HG02981 (cell line): ENCODE data around the gene C11orf58.

ENCODE experiments used
- ATAC-seq: cut with Tn5 transposase; IDR thresholded peaks from one replicate; pipeline ENCODE4 v1.9.1; 2021; ENCODE audit warnings: mild to moderate bottlenecking, moderate library complexity; ENCODE audit not compliant: unreplicated experiment

The C11orf58 gene

GRCh38 chr11:16767137-16767536, 28.7 kb downstream of the C11orf58 start:
- no peak for ATAC-seq

DNA sequence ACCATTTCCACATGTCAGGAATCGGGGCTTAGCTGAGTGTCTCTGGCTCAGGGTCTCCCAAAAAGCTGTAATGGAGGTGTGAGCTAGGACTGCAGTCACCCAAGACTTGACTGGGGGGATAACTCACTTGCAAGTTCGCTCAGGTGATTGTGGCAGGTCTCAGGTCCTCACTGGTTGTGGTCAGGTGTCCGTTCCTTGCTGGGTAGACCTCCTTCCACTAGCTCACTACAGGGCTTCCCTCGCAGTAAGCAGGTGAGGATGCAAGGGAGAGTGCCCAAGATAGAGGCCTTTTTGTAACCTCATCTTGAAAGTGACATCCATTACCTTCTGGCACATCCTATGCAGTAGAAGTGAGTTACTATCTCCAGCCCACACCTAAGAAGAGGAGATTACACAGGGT, 29.5 kb downstream of the C11orf58 start:
- no peak for ATAC-seq

DNA sequence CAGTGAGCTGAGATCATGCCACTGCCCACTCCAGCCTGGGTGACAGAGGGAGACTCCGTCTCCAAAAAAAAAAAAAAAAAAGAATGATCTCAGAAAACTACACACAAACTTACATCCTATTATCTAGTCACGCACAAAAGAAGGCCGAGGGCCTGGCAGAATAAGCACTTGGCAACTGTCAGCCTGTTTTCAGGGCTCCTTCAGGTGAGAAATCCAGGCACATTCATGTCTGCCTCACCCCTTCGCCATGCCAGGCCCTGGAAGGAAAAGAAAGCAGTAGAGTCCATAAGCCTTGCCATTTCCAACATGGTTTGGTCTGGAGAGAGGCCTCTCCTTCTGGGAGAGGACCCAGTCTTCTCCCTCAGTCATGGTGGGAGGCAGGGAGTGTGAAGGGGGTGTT, 30.9 kb downstream of the C11orf58 start:
- no peak for ATAC-seq

- ATAC-seq: no peak
Observed at GRCh38 chr11:16770016-16770415, 31.6 kb downstream of the C11orf58 start.

DNA sequence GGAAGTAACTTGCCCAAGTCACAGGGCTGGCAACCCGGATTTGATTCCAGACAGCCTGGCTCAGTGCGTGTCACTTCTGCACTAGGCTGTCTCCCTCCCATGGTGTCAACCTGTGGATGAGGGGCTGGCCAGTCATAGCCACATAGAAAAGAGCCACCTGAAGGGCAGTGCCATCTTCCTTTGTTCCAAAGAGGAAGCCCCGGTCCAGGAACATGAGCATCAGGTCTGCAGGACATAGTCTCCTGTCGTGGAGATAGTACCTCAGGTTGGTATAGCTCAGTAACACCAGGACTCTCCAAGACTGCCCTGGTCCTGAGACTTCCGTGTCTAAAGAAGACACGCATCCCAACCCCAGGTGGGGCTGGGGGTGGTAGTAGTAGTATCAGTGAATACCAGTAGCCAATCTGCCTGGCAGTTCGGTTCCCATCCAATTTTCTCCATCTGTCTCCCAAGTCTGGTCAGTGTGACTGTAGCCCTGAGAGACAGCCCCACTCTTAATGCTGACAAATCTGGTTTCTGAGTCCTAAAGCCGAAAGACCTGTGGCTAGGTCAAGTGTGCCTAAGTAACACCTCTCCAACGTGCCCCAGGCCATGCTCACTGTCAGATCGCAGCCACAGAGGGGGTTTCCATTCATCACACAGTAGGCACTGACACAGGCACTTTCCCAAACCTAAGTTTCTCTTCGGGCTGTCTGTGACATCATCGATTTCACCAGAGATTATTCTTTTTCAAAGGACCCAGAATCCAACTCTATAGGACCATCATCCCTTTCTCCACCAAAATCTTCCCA, 33.1 kb downstream of the C11orf58 start:
- no peak for ATAC-seq

DNA sequence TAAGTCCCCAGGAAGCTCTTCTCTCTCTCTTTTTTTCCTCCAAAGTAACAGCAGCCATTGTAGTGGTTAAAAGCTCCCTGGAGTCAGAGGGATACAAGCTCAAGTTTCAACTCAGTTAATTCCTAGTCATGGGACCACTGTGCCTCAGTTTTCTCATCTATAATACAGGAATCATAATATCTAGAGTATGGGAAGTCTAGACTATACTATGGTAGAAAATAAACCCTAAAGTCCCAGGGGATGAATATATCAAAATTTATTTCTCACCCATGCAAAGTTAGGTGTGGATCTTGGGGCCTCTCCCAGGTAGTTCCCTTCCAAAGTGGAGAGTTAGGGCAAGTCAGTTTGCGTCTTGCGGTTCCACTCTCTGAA, 33.7 kb downstream of the C11orf58 start:
- ATAC-seq: no peak

DNA sequence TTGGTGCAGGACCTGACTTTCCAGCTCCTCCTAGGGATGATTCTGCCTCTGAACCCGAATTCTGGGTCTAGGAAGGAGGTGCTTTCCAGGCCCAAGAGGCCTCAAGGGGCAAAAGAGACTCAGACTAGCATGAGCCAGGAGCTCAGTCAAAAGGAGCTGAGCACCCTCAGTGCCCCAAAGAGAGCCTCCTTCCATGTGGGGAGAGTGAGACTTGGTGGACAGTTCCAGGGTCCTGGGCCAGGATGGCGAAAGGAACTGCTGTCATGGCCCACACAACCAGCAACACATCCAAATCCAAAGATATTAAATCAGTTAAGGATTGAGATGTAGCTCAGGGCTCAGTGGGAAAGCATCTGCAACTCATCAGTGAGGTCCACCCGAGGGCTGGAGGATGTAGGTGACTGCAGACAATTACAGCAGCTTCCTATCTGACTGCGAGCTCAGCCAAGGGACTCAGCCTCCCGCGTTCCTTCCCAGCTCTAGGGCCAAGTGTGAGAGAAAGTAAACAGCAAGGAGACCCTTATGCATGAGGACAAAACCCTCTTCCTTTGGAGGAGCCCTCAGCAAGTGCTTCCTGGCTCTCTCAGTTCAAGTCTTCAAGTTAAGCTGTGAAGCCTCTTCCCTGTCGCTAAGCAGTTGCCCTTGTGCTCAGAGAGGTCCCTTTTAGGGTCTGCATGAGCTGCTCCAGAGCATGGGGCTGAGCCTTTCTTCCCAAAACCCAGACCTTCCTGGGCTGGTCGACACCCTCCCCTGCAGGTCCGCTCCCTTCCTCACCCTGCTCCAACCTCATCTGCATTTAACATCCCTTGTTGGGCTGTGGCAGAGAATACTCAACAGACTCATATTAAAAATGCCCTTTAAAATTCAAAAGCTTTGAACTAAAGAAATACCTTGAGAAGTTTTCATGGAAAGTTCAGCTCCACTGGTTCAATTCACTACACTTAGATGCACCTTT, 35.8 kb downstream of the C11orf58 start:
- ATAC-seq: no peak

DNA sequence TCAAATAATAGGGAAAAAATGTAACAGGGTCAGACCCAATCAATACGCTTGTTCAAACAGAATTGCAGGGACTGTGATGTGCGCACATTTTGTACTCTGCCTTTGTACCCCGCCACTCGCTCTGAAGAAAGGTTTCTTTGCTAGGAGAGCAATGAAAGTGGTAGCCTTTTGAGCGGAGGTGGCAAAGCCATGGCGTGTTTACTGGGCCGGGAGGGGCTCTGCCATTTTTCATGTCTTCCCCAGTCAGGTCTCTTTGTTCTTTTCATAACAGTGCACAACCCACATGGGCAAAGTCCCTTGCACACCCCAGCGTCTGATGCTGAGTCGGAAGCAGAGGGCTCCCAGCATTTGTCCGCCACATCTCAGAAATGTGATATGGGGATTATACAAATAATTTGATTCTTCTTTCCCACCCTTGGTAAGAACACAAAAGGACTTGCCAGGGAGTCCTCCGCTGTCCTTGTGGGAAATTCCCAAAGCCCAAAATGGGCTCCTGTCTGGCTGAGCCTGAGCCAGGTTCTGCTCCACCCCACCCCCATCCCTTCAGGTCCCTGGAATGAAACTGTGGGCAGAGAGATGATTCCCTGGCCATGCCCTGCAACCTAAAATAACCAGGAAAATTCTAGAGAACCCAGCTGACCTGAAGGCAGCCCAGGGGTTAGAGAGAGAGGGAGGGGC, 36.6 kb downstream of the C11orf58 start:
- no peak for ATAC-seq

- ATAC-seq: no peak
Observed at GRCh38 chr11:16775614-16776283, 37.3 kb downstream of the C11orf58 start.

DNA sequence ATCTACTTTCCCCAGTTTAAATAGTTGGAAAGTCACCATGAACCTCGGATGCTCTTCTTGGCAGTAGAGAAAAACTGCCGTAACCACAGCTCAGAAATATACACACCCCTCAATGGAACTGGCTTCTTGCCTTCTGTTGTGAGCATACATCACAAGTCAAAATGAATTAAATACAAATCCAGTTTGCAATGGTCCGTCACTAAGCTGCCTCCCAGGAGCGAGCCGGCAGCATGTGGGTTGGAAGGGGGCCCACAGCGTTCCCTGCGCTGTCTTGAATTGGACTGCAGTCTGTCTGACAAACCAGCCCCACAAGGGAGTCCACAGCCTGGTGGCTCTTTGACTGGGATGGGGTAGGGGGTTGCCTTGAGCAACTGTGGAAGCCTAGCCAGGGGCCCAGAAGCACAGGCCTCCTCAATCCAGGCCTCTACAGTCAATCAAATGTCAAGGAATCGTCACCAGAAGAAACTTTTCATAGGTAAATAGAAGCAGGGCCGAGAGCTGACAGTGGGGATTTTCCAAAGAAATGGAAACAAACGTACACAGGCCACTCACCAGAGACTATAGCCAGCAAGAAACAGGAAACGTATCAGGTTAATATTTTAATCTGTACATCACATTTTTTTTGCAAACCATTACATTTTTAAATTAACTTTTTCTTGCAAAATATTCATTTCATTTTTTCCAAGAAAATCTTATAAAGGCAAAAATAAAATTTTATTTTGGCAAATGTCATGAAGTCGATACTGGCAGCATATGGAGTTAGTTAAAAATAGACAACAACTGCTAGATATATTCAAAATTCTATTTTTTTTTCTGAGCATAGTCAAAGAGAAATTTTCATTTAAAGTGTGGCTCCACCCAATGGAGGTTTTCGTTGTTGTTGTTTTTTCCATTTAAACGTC, 38.5 kb downstream of the C11orf58 start:
- no peak for ATAC-seq

GRCh38 chr11:16777613-16777975, 39.1 kb downstream of the C11orf58 start:
- ATAC-seq: no peak

GRCh38 chr11:16778286-16778685, 39.8 kb downstream of the C11orf58 start:
- no peak for ATAC-seq

DNA sequence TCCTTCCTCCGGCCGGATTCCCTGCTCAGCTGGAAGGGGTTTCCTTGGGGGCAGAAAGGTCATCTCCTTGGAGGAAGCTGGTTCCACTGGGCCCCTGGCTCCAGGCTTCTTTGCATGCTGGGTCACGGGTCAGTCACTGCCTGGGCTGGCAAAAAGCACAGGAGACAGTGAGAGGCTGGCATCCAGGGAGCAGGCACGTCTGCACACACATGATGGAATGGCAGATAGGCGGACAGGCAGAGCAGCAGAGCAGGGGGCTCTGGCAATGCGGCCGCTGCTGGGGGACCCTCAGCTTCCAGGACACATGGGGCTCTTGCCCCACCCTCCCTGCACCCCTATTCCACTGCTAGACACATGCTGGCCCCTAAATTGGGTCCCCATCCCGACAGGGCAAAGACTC, 40.4 kb downstream of the C11orf58 start:
- ATAC-seq: no peak

DNA sequence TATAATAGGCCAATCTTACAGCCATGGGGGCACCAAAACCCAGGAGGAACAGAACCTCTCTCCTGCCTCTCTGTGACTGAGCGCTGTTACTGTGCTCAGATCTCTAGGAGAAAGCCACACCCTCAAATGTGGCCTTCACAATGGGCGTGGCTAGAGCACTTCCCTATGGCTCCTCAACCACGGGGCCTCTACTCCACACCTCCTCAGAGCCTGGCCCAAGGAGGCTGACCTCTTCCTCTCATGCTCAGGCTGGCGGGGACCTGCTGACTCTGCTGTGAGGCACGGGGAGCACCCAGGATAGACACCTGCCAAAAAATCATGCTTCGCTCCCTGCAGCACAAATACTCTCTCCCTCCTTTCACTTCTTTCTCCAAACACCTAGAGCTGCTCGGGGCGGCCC, 41.0 kb downstream of the C11orf58 start:
- ATAC-seq: no peak

DNA sequence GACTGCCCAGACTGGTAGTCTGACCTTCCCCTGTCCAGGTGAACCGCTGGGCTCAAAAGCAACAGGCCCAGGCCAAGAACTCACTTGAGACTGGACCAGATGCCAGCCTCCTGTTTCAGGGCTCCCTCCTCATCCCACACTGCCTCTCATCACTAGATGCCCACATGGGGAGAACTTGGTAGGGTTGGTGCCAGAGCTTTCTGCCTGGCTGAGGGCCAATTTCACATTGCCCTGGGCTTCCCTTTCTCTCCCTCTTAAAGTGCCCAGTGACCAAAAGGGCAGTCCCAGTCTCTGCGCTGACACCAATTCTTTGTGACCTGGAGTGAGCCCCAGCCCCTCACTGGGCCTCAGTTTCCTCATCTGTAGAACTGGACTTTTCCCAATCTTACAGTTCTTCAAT, 41.7 kb downstream of the C11orf58 start:
- ATAC-seq: no peak

GRCh38 chr11:16780698-16781550, 42.5 kb downstream of the C11orf58 start:
- no peak for ATAC-seq

GRCh38 chr11:16781936-16782919, 43.8 kb downstream of the C11orf58 start:
- no peak for ATAC-seq

GRCh38 chr11:16783321-16783801, 44.9 kb downstream of the C11orf58 start:
- ATAC-seq: no peak
